Uterus (tissue), 4 donors: Measurements from ENCODE around the gene CEP85L. TPM values are rescaled to one million over a fixed set of nuclear protein-coding genes. Genes with fewer than 3 reads are reported as not detected.

Experiments
- DNase-seq, 2 donors: peaks; one replicate each; pipeline ENCODE4 v3.0.0-alpha.2; 2019 to 2020
- H3K27ac ChIP-seq, 2 donors: fragments of 200-600 bp; sonication (generic); 1 replicate in 1 of 2; 2 replicates in 1 of 2; pipeline ENCODE4 v1.5.1; 2016 to 2018
- H3K27me3 ChIP-seq, 2 donors: fragments of 200-600 bp; sonication (generic); one replicate each; pipeline ENCODE4 v1.5.1; 2018 to 2019; ENCODE audit warnings: control low read depth in 1 of 2
- H3K36me3 ChIP-seq, 2 donors: fragments of 200-600 bp; sonication (generic); one replicate each; pipeline ENCODE4 v1.5.1; 2019; ENCODE audit warnings: control low read depth in 1 of 2
- H3K4me1 ChIP-seq, 2 donors: fragments of 200-600 bp; sonication (generic); one replicate each; pipeline ENCODE4 v1.5.1; 2018 to 2019; ENCODE audit warnings: control low read depth in 1 of 2
- H3K4me3 ChIP-seq, 2 donors: fragments of 200-600 bp; sonication (generic); 1 replicate in 1 of 2; 2 replicates in 1 of 2; pipeline ENCODE4 v1.5.1; 2018 to 2019; ENCODE audit warnings: mild to moderate bottlenecking in 1 of 2
- H3K9me3 ChIP-seq, 2 donors: fragments of 200-600 bp; sonication (generic); one replicate each; pipeline ENCODE4 v1.5.1; 2019; ENCODE audit warnings: control low read depth in 1 of 2
- POLR2A ChIP-seq, 2 donors: fragments of 450-650 bp; IDR thresholded peaks; one replicate each; pipeline ENCODE4 v1.6.1; 2016; ENCODE audit warnings: antibody characterized with exemption in 2 of 2, mild to moderate bottlenecking in 1 of 2, moderate library complexity in 1 of 2
- intact Hi-C: fragments of 100-400 bp; cut with DNase I; formaldehyde crosslinking; loops from one replicate; pipeline ENCODE4 v1.15.1; 2023; ENCODE audit warnings: low total_unique reads
- total RNA-seq, 4 donors: library from RNA; depleted of rRNA in 3 of 4; stranded (reverse); fragments of >200 nt in 3 of 4; gene quantifications; one replicate each; pipeline versions ENCODE4 v1.1.0 to v1.2.4, GENCODE V29; 2014 to 2023
- TF ChIP-seq, protein P1 (sequence below), 4 experiments: fragments of 200-600 bp in 2 of 4; fragments of 450-650 bp in 2 of 4; sonication (generic) in 2 of 4; IDR thresholded peaks; one replicate each; pipeline ENCODE4 v1.5.1; 2016 to 2019; ENCODE audit warnings: antibody characterized with exemption in 4 of 4, mild to moderate bottlenecking in 2 of 4, moderate library complexity in 1 of 4
- donor health status: DM: yes; HTN: yes; CAD: no.

The CEP85L gene
- total RNA-seq, 4 donors from 2014 or later: 32.7 to 968 (median 64.4) TPM

DNA sequence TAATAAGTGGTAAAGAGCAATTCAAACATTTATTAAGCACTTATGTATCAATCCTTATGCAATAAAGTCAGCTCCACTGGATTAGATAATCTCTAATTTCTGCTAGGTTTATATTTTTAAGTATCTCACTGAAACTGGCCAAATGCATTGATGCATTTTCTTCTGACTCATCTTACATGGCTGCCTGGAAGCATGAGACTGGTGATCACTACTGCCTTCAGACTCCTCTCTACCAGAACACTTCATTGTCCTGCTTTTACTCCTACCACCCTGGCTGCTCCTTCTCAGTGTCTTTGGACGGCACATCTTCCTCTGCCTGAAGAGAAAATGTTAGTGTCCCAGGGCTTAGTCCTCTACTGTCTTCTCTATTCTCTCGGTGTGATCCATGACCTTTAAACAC is 7.4 kb downstream of the CEP85L start:
- Histone ChIP-seq H3K27ac (no peak overlapping the region), H3K36me3 (no peaks in the 10 kb centered on the region), H3K27me3 (no peaks in the 10 kb centered on the region), H3K4me3 (no peak overlapping the region), H3K9me3 (no peaks in the 10 kb centered on the region), H3K4me1 (no peaks in the 10 kb centered on the region)
- TF ChIP-seq, protein P1, sequence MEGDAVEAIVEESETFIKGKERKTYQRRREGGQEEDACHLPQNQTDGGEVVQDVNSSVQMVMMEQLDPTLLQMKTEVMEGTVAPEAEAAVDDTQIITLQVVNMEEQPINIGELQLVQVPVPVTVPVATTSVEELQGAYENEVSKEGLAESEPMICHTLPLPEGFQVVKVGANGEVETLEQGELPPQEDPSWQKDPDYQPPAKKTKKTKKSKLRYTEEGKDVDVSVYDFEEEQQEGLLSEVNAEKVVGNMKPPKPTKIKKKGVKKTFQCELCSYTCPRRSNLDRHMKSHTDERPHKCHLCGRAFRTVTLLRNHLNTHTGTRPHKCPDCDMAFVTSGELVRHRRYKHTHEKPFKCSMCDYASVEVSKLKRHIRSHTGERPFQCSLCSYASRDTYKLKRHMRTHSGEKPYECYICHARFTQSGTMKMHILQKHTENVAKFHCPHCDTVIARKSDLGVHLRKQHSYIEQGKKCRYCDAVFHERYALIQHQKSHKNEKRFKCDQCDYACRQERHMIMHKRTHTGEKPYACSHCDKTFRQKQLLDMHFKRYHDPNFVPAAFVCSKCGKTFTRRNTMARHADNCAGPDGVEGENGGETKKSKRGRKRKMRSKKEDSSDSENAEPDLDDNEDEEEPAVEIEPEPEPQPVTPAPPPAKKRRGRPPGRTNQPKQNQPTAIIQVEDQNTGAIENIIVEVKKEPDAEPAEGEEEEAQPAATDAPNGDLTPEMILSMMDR (IDR thresholded peaks at IDR 0.05): no peak
- no peak for TF ChIP-seq POLR2A (IDR thresholded peaks at IDR 0.05)
- no peak for DNase-seq
- intact Hi-C loops: no loop called here

DNA sequence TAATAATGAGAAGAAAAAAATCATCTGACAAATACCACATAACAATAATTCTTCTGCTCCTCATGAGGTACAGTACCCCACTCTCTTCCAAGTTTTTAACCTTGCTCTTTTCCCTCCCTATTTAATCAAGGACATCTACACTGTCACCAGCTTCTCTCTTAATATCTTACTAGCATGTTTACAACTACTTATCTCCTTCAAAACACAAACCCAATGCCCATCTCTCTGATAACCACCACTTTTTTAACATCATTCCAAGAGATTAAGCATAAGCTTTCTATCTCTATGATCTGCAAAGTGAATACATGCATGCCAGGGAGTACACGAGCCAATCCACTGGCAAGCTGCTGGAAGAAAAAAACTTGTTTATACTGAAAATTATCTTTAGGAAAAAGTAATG is 10.3 kb downstream of the CEP85L start:
- H3K27ac ChIP-seq: no peak overlapping the region
- H3K9me3 ChIP-seq: no peaks in the 10 kb centered on the region
- DNase-seq: no peak
- H3K27me3 ChIP-seq: no peaks in the 10 kb centered on the region
- intact Hi-C loops: no loop called here
- no peak overlapping the region for H3K4me3 ChIP-seq
- H3K4me1 ChIP-seq: no peaks in the 10 kb centered on the region
- TF ChIP-seq, protein P1 (IDR thresholded peaks at IDR 0.05): no peak
- TF ChIP-seq POLR2A (IDR thresholded peaks at IDR 0.05): no peak
- no peaks in the 10 kb centered on the region for H3K36me3 ChIP-seq

DNA sequence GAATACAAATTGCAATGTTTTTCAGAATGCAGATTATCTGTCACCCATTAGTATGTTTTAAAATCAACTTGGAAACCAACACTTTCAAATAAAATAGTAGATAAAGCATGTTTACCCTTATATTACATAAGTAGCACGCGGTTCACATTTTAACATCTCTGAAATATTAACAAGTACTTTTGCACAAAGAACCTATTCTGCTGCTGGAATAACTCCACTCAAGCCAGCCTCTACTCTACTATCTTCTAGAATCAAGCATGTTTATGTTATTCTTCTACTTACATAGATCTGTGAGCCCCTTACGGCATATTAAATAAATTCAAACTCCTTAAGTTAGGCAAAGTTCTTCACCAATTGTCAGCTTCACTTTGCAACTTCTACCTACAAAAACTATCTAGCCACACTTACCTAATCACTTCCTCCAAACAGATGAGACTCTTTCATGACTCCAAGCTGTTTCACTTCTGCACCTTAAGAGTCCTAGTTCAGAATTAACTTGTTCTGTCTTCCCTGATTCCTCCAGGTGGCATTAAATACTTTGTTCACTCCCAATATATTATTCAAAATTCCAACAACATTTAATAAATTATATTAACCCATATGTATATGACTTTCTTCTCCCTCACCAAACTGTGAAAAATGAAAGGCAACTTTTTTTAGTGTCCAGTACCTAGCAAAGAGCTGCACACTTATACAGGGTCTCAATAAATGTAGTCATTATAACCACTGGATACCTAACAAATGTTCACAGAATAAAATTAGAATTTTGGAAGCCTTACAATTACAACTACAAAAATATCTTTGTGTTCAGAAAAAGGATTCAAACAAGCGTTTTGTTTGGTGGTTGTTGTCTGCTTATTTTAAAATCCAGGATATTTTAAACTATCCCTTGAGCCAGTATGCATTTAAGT is 12.1 kb downstream of the CEP85L start:
- Histone ChIP-seq H3K4me3 (no peak overlapping the region), H3K36me3 (no peaks in the 10 kb centered on the region), H3K9me3 (no peaks in the 10 kb centered on the region), H3K27ac (no peak overlapping the region), H3K27me3 (no peaks in the 10 kb centered on the region), H3K4me1 (no peaks in the 10 kb centered on the region)
- TF ChIP-seq, protein P1 (IDR thresholded peaks at IDR 0.05): no peak
- no peak for TF ChIP-seq POLR2A (IDR thresholded peaks at IDR 0.05)
- DNase-seq: no peak
- intact Hi-C loops: no loop called here

DNA sequence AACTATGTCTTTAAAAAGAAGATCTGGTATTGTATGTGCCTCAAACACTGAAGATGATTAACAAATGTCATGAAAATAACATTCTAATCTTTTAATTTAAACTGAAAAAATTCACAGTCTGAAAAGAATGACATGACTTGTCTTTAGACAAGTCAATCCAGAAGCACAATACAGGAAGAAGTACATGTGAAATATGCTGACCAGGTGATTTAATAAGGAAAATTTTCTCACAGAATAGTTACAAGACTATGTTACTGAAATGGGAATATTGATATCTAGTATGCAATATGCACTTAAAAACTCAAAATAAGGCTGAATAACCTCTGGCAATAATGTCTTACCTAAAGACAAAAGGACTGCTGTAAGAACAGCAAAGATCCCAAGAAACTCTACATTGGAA is 13.1 kb downstream of the CEP85L start:
- H3K4me3 ChIP-seq: no peak overlapping the region
- H3K27me3 ChIP-seq: no peaks in the 10 kb centered on the region
- no peaks in the 10 kb centered on the region for H3K9me3 ChIP-seq
- no peak for DNase-seq
- no peaks in the 10 kb centered on the region for H3K4me1 ChIP-seq
- no peaks in the 10 kb centered on the region for H3K36me3 ChIP-seq
- intact Hi-C loops: no loop called here
- no peak overlapping the region for H3K27ac ChIP-seq
- no peak for TF ChIP-seq POLR2A (IDR thresholded peaks at IDR 0.05)
- TF ChIP-seq, protein P1 (IDR thresholded peaks at IDR 0.05): no peak

DNA sequence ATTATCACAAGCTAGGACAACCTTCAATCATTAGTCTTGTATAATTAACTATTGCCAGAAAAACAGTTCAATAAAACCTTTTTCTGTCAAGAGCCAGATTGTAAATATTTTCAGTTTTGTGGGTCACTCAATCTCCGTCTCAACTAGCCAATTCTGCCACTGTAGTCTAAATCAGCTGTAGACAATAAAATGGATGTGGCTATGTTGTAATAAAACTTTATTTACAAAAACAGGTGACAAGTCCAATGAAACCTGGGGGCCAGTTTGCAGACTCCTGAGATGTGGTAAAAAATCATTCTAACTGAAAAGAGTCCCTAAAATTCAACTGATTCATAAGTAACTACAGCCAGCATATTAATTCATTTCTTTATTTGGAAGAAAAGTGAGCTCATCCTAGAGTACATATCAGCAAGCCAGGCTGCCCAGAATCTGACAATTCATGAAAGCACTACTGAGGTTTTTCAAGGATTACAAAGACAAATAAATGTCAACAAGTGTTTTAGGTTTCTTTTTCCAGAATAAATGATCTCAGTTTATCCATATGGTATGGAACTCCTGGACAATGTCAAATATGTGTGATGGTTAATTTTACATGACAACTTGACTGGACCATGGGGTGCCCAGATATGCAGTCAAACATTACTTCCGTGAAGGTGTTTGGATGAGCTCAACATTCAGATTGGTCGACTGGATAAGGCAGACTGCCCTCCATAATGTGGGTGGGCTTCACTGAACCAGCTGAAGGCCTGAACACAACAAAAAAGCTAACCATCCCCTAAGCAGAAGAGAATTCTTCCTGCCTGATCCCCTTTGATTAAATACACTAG is 15.3 kb downstream of the CEP85L start:
- no peak for DNase-seq

More for the DNA sequence above, 15.3 kb downstream of the CEP85L start:
- H3K4me1 ChIP-seq: no peaks in the 10 kb centered on the region
- intact Hi-C loops: no loop called here
- no peak overlapping the region for H3K4me3 ChIP-seq
- no peaks in the 10 kb centered on the region for H3K27me3 ChIP-seq
- H3K36me3 ChIP-seq: no peaks in the 10 kb centered on the region
- no peak overlapping the region for H3K27ac ChIP-seq
- TF ChIP-seq, protein P1 (IDR thresholded peaks at IDR 0.05): no peak
- no peak for TF ChIP-seq POLR2A (IDR thresholded peaks at IDR 0.05)
- H3K9me3 ChIP-seq: no peaks in the 10 kb centered on the region
